ENCODE data around the gene ACACA.
A peak's percentile ranks its signal among the peaks of the same experiment; 100 is the strongest.

- TF ChIP-seq CTCF (tag by site-specific recombination; IDR thresholded peaks at IDR 0.05) = peak; percentile 99
- no peak for TF ChIP-seq ZSCAN18 (tag by site-specific recombination; IDR thresholded peaks at IDR 0.05)
- no peak for TF ChIP-seq ZNF792 (tag by site-specific recombination; IDR thresholded peaks at IDR 0.05)
- TF ChIP-seq TRIM28 (IDR thresholded peaks at IDR 0.05; ENCODE audit: borderline replicate concordance, low read length) = peak; percentile 43; the same call in 1 of the 2 replicates
- TF ChIP-seq GLIS1 (tag by site-specific recombination; IDR thresholded peaks at IDR 0.05) = no peak
- no peak for TF ChIP-seq YY2 (tag by site-specific recombination; IDR thresholded peaks at IDR 0.05)
- TF ChIP-seq ZNF768 (tag by site-specific recombination; IDR thresholded peaks at IDR 0.05) = no peak
- no peak for TF ChIP-seq BCL11A (tag by site-specific recombination; IDR thresholded peaks at IDR 0.05; ENCODE audit: low read depth)
- TF ChIP-seq ZNF555 (tag by site-specific recombination; conservative IDR thresholded peaks at IDR 0.05) = no peak
- TF ChIP-seq ZNF174 (tag by site-specific recombination; IDR thresholded peaks at IDR 0.05) = no peak
- TF ChIP-seq HIC1 (tag by site-specific recombination; IDR thresholded peaks at IDR 0.05) = no peak
- no peak for TF ChIP-seq ZNF239 (tag by site-specific recombination; IDR thresholded peaks at IDR 0.05)
- TF ChIP-seq IKZF3 (tag by site-specific recombination; IDR thresholded peaks at IDR 0.05) = no peak
- no peak for TF ChIP-seq ZNF274 (IDR thresholded peaks at IDR 0.05; ENCODE audit: low read length)
- no peak for TF ChIP-seq ZNF274 (tag by site-specific recombination; IDR thresholded peaks at IDR 0.05; ENCODE audit: borderline replicate concordance)
These were observed 33.0 kb downstream of the ACACA start for GRCh38 chr17:37373530-37374159.

All from HEK293 (cell line).